Measurements from ENCODE around the gene CFAP53.
"Not testable (repeated sequence)": the region's sequence is repeated elsewhere in the genome, so short reads cannot be mapped to it uniquely, and the experiment has no call there.

Gene CFAP53

GRCh38 chr18:50310080-50310479 is 43.8 kb upstream of the CFAP53 start:
- Histone ChIP-seq H3K27me3 (replicated peaks in 2 of 5; ENCODE audit: control insufficient read depth in 4 of 5, insufficient read depth in 5 of 5, low read length in 4 of 5) (peaks cover 0 to 5% (median 4%) of the 10 kb centered on the region in 5 experiments), H3K4me1 (ENCODE audit: control extremely low read depth in 1 of 4, control insufficient read depth in 4 of 4, insufficient read depth in 4 of 4, low read length in 3 of 4) (peaks cover 0 to 14% (median 10%) of the 10 kb centered on the region in 4 experiments), H3K27ac (ENCODE audit: insufficient read depth in 1 of 2, low read depth in 1 of 2, low read length in 2 of 2, poor library complexity in 1 of 2, severe bottlenecking in 2 of 2) (no peak overlapping the region), H3K36me3 (ENCODE audit: control insufficient read depth in 4 of 4, insufficient read depth in 4 of 4, low read length in 3 of 4) (no peaks in the 10 kb centered on the region), H3K9me3 (ENCODE audit: control extremely low read depth in 1 of 5, control insufficient read depth in 4 of 5, insufficient read depth in 2 of 5, low read depth in 1 of 5, low read length in 4 of 5) (peaks cover 0 to 4% (median 2%) of the 10 kb centered on the region in 5 experiments), H3K4me3 (ENCODE audit: control insufficient read depth in 1 of 7, extremely low read depth in 1 of 7, insufficient read depth in 4 of 7, low read depth in 2 of 7, low read length in 6 of 7) (no peak overlapping the region)
- no peak for DNase-seq
- CTCF ChIA-PET, result no interaction called here
- 97% methylated on average over 9 of the region's 10 CpGs for WGBS (ENCODE audit: insufficient coverage)
- POLR2A ChIA-PET, result no interaction called here

- DNase-seq; H3K27me3 ChIP-seq (replicated peaks in 2 of 5; ENCODE audit: control insufficient read depth in 4 of 5, insufficient read depth in 5 of 5, low read length in 4 of 5); H3K9me3 ChIP-seq (ENCODE audit: control extremely low read depth in 1 of 5, control insufficient read depth in 4 of 5, insufficient read depth in 2 of 5, low read depth in 1 of 5, low read length in 4 of 5); H3K27ac ChIP-seq (ENCODE audit: insufficient read depth in 1 of 2, low read depth in 1 of 2, low read length in 2 of 2, poor library complexity in 1 of 2, severe bottlenecking in 2 of 2); H3K36me3 ChIP-seq (ENCODE audit: control insufficient read depth in 4 of 4, insufficient read depth in 4 of 4, low read length in 3 of 4); H3K4me3 ChIP-seq (ENCODE audit: control insufficient read depth in 1 of 7, extremely low read depth in 1 of 7, insufficient read depth in 4 of 7, low read depth in 2 of 7, low read length in 6 of 7); POLR2A ChIA-PET: not testable (repeated sequence)
- WGBS (ENCODE audit: insufficient coverage), result 100% methylated on average over 3 of the region's 5 CpGs
- CTCF ChIA-PET, result interaction anchor here (1.1 kb wide), 1 partner anchor 11 kb away, joined by 4 read pairs; no protein-coding TSS in a partner anchor
- H3K4me1 ChIP-seq (ENCODE audit: control extremely low read depth in 1 of 4, control insufficient read depth in 4 of 4, insufficient read depth in 4 of 4, low read length in 3 of 4), result peaks cover 0 to 14% (median 10%) of the 10 kb centered on the region in 4 experiments
Observed at GRCh38 chr18:50308851-50309250, 42.6 kb upstream of the CFAP53 start.

GRCh38 chr18:50307738-50308470 is 41.6 kb upstream of the CFAP53 start:
- WGBS (ENCODE audit: insufficient coverage), result under 1% methylated on average over 14 of the region's 26 CpGs
- peaks cover 0 to 14% (median 10%) of the 10 kb centered on the region in 4 experiments for H3K4me1 ChIP-seq (ENCODE audit: control extremely low read depth in 1 of 4, control insufficient read depth in 4 of 4, insufficient read depth in 4 of 4, low read length in 3 of 4)
- no peaks in the 10 kb centered on the region for H3K36me3 ChIP-seq (ENCODE audit: control insufficient read depth in 4 of 4, insufficient read depth in 4 of 4, low read length in 3 of 4)
- H3K27me3 ChIP-seq (replicated peaks in 2 of 5; ENCODE audit: control insufficient read depth in 4 of 5, insufficient read depth in 5 of 5, low read length in 4 of 5), result peaks cover 0 to 12% (median 5%) of the 10 kb centered on the region in 5 experiments
- H3K27ac ChIP-seq (ENCODE audit: insufficient read depth in 1 of 2, low read depth in 1 of 2, low read length in 2 of 2, poor library complexity in 1 of 2, severe bottlenecking in 2 of 2), result peak overlapping the region in 1 of 2 experiments; percentile 28
- DNase-seq, result peak; percentile 82 to 88 (median 86)
- H3K4me3 ChIP-seq (ENCODE audit: control insufficient read depth in 1 of 7, extremely low read depth in 1 of 7, insufficient read depth in 4 of 7, low read depth in 2 of 7, low read length in 6 of 7), result peak overlapping the region; percentile 36 to 91 (median 67)
- POLR2A ChIA-PET, result no interaction called here
- CTCF ChIA-PET, result interaction anchor here (0.7 to 1.4 kb wide), 3 partner anchors 10 to 40 kb away, joined by 3 to 4 read pairs (median 4); no protein-coding TSS in a partner anchor
- peaks cover 0 to 5% (median 3%) of the 10 kb centered on the region in 5 experiments for H3K9me3 ChIP-seq (ENCODE audit: control extremely low read depth in 1 of 5, control insufficient read depth in 4 of 5, insufficient read depth in 2 of 5, low read depth in 1 of 5, low read length in 4 of 5)

GRCh38 chr18:50307400-50307737 is 41.1 kb upstream of the CFAP53 start:
- Histone ChIP-seq H3K4me3 (ENCODE audit: control insufficient read depth in 1 of 7, extremely low read depth in 1 of 7, insufficient read depth in 4 of 7, low read depth in 2 of 7, low read length in 6 of 7) (peak overlapping the region; percentile 36 to 91 (median 67)), H3K9me3 (ENCODE audit: control extremely low read depth in 1 of 5, control insufficient read depth in 4 of 5, insufficient read depth in 2 of 5, low read depth in 1 of 5, low read length in 4 of 5) (peaks cover 0 to 5% (median 3%) of the 10 kb centered on the region in 5 experiments), H3K27ac (ENCODE audit: insufficient read depth in 1 of 2, low read depth in 1 of 2, low read length in 2 of 2, poor library complexity in 1 of 2, severe bottlenecking in 2 of 2) (peak overlapping the region in 1 of 2 experiments; percentile 28), H3K36me3 (ENCODE audit: control insufficient read depth in 4 of 4, insufficient read depth in 4 of 4, low read length in 3 of 4) (no peaks in the 10 kb centered on the region), H3K27me3 (replicated peaks in 2 of 5; ENCODE audit: control insufficient read depth in 4 of 5, insufficient read depth in 5 of 5, low read length in 4 of 5) (peaks cover 0 to 15% (median 5%) of the 10 kb centered on the region in 5 experiments), H3K4me1 (ENCODE audit: control extremely low read depth in 1 of 4, control insufficient read depth in 4 of 4, insufficient read depth in 4 of 4, low read length in 3 of 4) (peaks cover 0 to 14% (median 10%) of the 10 kb centered on the region in 4 experiments)
- no peak for DNase-seq
- 5% methylated on average over 4 of the region's 8 CpGs for WGBS (ENCODE audit: insufficient coverage)
- ChIA-PET CTCF (interaction anchor here (0.7 to 1.4 kb wide), 2 partner anchors 14 to 39 kb away, joined by 3 to 4 read pairs; no protein-coding TSS in a partner anchor), POLR2A (no interaction called here)

- H3K4me1 ChIP-seq (ENCODE audit: control extremely low read depth in 1 of 4, control insufficient read depth in 4 of 4, insufficient read depth in 4 of 4, low read length in 3 of 4), result peaks cover 0 to 14% (median 10%) of the 10 kb centered on the region in 4 experiments
- 90% methylated on average over 7 of the region's 8 CpGs for WGBS (ENCODE audit: insufficient coverage)
- DNase-seq, result no peak
- ChIA-PET POLR2A (no interaction called here), CTCF (interaction anchor here (0.7 kb wide), 1 partner anchor 39 kb away, joined by 4 read pairs; no protein-coding TSS in a partner anchor)
- H3K9me3 ChIP-seq (ENCODE audit: control extremely low read depth in 1 of 5, control insufficient read depth in 4 of 5, insufficient read depth in 2 of 5, low read depth in 1 of 5, low read length in 4 of 5), result peaks cover 0 to 5% (median 3%) of the 10 kb centered on the region in 5 experiments
- peak overlapping the region in 5 of 7 experiments; percentile 64 to 91 (median 68) for H3K4me3 ChIP-seq (ENCODE audit: control insufficient read depth in 1 of 7, extremely low read depth in 1 of 7, insufficient read depth in 4 of 7, low read depth in 2 of 7, low read length in 6 of 7)
- H3K27ac ChIP-seq (ENCODE audit: insufficient read depth in 1 of 2, low read depth in 1 of 2, low read length in 2 of 2, poor library complexity in 1 of 2, severe bottlenecking in 2 of 2), result no peak overlapping the region
- H3K36me3 ChIP-seq (ENCODE audit: control insufficient read depth in 4 of 4, insufficient read depth in 4 of 4, low read length in 3 of 4), result no peaks in the 10 kb centered on the region
- H3K27me3 ChIP-seq (replicated peaks in 2 of 5; ENCODE audit: control insufficient read depth in 4 of 5, insufficient read depth in 5 of 5, low read length in 4 of 5), result peaks cover 0 to 17% (median 5%) of the 10 kb centered on the region in 5 experiments
Observed at GRCh38 chr18:50306944-50307343, 40.6 kb upstream of the CFAP53 start.

GRCh38 chr18:50301074-50301473 is 34.8 kb upstream of the CFAP53 start:
- ChIA-PET CTCF (no interaction called here), POLR2A (no interaction called here)
- H3K4me1 ChIP-seq (ENCODE audit: control extremely low read depth in 1 of 4, control insufficient read depth in 4 of 4, insufficient read depth in 4 of 4, low read length in 3 of 4), result peaks cover 0 to 12% (median 8%) of the 10 kb centered on the region in 4 experiments
- H3K27me3 ChIP-seq (replicated peaks in 2 of 5; ENCODE audit: control insufficient read depth in 4 of 5, insufficient read depth in 5 of 5, low read length in 4 of 5), result peaks cover 9 to 50% (median 11%) of the 10 kb centered on the region in 5 experiments
- no peak overlapping the region for H3K4me3 ChIP-seq (ENCODE audit: control insufficient read depth in 1 of 7, extremely low read depth in 1 of 7, insufficient read depth in 4 of 7, low read depth in 2 of 7, low read length in 6 of 7)
- no peak for DNase-seq
- no peaks in the 10 kb centered on the region for H3K36me3 ChIP-seq (ENCODE audit: control insufficient read depth in 4 of 4, insufficient read depth in 4 of 4, low read length in 3 of 4)
- no peak overlapping the region for H3K27ac ChIP-seq (ENCODE audit: insufficient read depth in 1 of 2, low read depth in 1 of 2, low read length in 2 of 2, poor library complexity in 1 of 2, severe bottlenecking in 2 of 2)
- H3K9me3 ChIP-seq (ENCODE audit: control extremely low read depth in 1 of 5, control insufficient read depth in 4 of 5, insufficient read depth in 2 of 5, low read depth in 1 of 5, low read length in 4 of 5), result peaks cover 4 to 7% (median 5%) of the 10 kb centered on the region in 5 experiments
- 56% methylated on average over 5 of the region's 5 CpGs for WGBS (ENCODE audit: insufficient coverage)

All from common myeloid progenitor, CD34-positive (primary cell).